HG03039 (cell line): ENCODE results near the gene SEMA4G.

Experiments
- ATAC-seq: cut with Tn5 transposase; IDR thresholded peaks from one replicate; pipeline ENCODE4 v1.9.1; 2021; ENCODE audit warnings: mild to moderate bottlenecking, moderate library complexity; ENCODE audit not compliant: unreplicated experiment

Gene SEMA4G

DNA sequence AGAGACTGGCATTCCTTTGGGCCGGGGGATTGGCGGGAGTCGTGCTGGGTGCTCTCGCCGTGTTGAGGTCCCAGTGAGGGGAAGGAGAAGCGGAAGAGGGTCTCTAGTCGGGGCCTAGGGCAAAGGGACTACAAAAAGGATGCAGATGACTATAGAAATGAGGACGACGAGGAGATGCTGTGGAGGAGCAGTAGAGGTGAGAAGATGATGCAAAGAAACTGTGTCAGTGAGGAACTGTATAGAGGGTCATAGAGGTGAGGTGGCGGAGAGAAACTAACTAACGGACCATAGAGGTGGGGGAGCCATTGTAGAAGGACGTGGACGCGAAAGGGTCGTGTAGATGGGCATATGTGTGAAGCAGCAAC lies 18.4 kb downstream of the SEMA4G start:
- ATAC-seq, result no peak

DNA sequence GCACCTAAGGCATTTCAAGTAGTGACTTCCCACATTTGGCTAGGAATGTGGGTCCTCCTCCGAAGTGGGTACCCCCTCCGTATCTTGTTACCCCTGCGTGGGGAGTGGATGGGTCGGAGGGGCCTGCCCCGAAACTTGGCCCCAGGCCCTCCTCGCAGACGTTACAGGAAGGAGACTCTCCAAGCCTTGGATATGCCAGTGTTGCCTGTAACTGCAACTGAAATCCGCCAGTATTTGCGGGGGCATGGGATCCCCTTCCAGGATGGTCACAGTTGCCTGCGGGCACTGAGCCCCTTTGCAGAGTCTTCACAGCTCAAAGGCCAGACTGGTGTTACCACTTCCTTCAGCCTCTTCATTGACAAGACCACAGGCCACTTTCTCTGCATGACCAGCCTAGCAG lies 18.9 kb downstream of the SEMA4G start:
- ATAC-seq, result no peak

DNA sequence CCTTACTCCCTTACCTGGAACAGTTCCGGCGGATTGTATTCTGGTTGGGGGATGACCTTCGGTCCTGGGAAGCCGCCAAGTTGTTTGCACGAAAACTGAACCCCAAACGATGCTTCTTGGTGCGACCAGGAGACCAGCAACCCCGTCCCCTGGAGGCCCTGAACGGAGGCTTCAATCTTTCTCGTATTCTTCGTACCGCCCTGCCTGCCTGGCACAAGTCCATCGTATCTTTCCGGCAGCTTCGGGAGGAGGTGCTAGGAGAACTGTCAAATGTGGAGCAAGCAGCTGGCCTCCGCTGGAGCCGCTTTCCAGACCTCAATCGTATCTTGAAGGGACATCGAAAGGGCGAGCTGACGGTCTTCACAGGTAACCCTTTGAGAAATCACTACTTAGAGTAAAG lies 19.8 kb downstream of the SEMA4G start:
- no peak for ATAC-seq

DNA sequence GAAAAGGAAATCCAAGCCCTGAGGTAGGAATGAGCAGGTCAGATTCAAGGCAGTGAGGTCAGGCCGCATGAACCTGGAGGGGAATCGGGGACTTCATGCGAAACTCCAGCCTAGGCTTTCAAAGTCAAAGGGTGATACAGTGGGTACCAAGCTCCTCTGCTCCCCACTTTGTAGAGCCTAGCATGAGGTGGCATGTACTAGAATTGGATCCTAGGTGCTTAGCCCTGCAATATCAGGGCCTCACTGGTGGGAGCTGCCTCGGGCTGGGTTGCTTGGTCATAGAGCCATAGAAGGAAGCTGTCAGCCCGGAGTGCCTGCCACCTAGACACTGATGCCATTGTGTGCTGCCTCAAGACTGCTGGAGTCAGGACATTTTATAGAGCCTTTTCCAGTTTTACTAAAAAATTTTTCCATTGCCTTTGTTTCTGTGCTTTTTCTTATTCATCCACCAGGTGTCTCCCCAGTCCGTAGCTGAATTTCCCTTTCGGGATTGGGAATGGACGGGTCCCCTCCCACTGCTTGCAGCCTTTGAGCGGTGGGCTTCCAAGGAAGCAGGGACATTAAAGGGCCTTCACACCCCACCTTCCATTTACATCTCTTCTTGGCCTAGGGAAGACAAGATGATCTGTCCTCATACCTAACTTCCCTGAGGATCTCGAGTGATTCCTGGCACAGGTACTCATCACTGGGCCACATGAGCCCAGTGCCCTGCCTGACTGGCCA lies 24.8 kb downstream of the SEMA4G start:
- ATAC-seq, result no peak

DNA sequence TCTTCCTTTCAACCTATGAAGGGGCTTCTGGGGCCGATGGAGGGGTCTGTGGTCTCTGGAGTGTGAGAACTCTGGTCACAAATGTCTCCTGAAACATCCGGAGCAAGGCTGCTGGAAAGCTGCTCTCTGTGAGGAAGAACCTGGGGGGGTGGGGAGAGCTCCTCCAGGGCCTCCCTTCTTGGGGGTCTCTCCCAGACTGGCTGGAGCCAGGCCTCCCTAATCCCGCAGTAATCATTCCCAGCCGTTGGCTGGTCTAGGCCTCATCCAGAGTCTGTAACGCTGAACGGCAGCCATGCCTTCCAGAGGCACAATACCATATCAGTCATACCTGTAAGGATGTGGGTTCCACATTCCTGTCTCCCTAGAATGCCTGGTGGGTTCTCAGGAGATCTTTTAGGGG lies 25.9 kb downstream of the SEMA4G start:
- no peak for ATAC-seq

DNA sequence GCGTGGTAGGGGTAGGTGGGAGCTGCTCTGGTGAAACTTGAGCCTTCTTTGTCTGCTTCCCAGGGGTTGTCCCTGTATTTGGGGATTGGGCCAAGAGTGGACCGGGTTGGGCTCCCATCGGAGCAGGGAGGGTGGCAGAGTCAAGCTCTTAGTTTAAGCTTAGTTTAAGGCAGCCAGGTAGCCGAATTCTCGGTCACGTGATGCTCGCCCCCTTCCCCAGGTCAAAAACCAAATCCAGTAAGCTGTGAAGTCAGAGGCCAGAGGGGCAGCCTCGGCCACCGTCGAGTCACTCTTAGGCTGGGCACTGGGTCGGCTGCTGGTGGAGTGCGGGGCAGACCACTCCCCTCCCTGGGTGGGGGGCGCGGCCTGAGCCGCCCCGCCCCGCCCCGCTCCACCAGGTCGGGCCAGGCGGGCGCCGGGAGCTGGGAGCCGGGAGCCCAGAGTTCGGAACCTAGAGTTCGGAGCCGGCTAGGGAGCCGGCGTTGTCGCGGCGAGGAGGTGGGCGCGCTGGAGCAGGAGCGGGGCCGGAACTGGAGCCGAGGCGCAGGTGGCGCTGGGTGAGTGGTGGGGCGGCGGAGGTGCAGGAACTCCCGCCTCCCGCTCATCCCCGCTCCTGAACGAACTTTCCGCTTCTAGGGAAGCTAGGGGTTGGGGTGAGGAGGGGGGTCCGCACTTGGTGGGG lies 27.5 kb downstream of the SEMA4G start:
- no peak for ATAC-seq

DNA sequence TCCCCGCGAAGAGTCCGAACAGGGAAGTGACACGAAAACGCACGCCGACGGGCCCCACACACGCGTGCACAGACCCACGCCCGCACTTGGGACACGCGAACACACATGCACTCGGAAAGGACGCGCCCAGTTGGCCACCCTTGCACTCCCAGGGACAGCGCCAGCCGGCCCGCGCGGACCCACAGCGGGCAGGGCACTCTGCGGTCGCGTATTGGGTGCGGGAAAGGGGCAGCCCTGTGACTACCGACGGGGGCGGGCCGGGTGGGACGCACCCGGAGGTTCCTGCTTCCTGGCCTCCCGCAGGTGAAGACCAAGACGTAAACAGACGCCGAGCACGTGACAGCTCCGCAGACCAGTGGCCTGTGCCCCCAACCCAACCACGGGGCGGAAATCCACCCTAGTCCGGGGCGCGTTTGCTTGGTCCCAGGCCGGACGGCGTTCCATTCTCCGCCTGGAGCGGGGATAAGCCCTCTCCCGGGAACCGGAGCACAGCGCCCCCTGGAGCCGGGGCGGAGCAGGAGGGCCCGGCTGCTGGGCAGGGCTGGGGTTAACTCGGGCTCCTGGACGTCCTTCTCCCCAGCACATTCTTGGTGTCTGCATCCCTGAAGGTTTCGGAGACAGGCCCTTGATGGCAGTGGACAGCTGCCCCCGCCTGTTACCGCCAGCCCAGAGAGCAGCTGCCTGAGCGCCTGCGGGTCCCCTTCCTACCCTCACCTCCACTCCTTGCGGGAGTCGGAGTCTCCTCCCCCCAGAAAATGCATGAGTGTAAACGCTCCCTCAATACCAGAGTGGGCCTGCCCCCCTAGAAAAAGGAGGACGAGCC lies 28.3 kb downstream of the SEMA4G start:
- peak; percentile 37 for ATAC-seq

DNA sequence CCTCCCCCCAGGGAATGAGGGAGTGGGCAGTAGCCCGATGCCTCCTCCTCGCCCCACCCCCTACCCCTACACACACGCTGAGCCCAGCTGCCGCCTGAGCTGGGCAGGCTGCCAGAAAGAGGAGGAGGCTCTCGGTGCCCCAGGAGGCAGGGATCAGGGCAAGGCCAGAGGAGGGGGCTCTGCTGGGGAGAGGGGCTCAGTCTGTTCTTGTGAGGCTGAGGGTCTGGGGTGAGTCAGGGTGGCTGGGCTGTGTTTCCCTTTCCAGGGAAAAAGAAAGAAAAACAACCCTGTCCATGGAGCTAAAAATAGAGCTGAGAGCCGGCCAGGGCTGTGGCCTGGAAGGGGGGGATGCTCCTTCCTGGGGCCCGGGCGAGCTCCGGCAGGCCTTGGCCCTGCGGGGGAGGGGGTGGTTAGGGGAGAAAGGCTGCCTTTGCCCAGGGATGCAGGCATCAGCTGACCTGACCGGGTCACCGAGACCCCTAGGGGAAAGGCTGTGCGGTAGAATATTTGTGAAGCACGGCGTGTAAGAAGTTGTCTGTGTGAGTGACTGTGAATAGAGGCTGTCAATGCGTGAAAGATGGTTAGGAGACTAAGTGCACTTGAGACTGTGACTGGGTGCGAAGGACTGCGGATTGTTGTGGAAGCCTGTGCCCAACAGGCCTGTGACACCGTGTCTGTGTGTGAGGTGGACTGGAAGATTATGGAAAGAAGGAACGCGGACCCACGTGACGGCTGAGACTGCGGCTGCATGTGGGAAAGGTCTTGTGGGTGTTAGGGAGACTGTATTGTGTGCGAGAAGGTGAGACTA lies 29.1 kb downstream of the SEMA4G start:
- ATAC-seq, result peak; percentile 16

DNA sequence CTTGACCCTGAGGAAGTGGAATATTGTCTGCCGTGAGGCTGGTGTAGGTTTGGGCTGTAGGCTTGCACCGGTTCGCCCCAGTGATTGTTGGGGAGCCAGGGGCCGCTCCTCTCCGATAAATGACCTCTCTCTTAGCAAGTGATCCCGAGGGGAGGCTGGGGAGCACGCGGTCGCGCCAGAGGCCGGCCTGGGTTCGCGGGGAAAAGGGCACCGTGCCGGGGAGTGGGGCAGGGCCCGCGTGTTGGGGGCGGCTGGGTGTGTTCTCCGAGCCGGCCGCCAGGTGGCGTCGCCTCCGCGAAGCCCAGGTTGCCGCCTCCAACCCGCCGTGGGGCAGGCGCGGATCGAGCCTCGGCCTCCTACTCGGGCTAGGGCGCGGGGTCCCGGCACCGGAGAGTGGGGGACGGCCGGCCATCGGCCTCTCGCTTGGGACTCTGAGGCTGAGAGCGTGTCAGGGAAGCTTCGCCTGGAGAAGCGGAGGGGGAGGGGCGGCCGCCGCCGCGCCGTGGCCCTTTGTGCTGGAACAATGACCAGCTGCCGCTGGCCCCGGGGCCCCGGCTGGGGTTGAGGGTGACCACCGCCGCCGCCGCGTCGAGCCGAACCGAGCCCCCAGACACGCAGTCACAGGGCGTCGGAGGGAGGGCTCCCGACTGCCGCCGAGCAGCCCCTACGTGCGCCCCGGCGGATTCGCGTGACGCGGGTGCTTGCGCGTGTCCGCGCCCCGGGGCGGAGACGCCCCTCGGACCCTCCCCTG lies 29.9 kb downstream of the SEMA4G start:
- peak; percentile 32 for ATAC-seq

DNA sequence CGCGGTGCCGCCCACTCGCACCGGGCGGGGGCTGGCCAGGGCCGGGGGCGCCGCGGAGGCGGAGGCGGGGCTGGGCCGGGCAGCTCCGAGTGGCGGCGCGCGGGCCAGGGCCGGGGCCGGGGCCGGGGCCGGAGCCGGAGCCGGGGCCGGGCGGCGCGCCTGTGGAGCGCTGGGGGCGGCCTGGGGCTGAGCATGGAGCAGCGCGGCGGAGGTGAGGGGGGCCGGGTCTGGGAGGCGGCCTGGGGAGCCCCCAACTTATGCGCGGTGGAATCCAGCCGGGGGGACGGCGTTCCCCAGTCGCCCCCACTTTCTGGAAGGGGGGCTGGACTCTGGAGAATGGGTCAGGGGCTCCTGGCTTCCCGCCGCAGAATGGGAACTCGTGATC lies 30.4 kb downstream of the SEMA4G start, which contains the start of gene LZTS2:
LZTS2 (plus strand) TSS at position 67 of the 385 bp plus-strand sequence. CDS start 2,731 bp downstream, outside the sequence.
- ATAC-seq, result no peak

DNA sequence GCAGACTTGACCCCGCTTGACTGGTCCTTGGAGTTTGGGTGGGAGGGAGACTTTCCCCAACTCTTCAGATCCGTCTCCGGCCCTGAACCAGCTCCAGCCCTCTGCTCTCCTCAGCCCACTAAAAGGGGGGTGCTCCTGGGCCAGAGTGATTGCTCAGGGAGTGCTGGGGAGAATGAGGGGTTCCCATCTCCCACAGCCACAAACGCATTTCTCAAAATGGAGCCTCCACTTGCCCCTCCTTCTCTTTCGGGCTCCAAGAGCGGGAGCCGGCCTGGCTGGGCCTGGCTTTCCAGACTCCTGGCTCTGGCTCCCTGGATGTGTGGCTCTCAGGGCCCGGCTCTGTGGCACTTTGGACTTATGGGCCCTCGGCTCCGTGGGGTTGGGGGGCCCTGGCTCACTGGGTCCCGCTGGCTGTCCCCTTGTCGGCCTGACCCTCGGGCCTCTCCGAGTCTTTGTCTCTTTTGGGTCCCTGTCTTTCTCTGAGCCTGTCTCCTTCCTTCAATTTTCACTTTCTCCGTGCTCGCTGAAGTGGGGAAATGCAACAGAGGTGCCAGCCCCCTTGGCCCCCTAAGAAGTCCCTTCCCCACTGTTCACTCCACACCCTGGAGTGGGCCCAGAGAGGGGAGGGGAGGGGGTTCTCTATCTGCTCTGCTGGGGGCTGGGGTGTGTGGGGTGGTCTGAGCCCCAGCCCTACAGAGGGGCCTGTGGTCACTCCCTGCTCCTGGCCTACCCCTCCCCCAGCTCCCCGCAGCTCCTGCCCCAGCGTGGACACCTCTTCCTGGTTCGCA lies 31.0 kb downstream of the SEMA4G start:
- no peak for ATAC-seq

DNA sequence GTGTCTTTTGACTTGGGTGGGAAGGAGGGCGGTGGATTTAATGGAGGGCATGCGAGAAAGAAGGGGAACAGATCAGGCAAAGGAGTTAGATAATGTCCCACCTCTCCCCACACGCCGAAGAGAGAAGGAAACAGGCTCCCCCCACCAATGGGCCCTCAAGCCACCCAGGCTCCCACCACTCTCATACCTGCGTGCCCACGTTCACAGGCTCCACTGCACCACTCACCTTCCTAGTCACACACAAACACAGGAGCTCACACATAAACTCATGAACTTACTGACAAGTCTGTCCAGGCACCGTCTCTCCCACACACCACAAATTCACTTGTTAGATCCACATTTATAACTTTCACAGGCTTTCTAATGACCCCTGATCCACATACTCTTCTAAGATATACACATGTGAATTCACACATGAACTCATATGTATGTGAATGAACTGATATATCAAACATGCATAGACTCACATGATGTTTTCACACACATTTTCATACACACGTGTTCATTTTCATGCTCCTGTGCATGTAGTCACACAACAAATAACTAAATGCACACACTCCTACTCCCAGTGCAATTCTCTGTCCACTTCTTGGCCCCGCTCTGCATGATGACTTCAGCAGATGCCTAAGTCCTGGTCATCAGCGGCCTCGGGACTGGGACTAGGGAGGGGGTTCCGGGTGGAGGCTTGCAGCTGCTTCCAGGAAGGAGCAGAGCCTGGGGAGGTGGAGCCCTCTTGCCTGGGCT lies 31.8 kb downstream of the SEMA4G start:
- ATAC-seq, result no peak

DNA sequence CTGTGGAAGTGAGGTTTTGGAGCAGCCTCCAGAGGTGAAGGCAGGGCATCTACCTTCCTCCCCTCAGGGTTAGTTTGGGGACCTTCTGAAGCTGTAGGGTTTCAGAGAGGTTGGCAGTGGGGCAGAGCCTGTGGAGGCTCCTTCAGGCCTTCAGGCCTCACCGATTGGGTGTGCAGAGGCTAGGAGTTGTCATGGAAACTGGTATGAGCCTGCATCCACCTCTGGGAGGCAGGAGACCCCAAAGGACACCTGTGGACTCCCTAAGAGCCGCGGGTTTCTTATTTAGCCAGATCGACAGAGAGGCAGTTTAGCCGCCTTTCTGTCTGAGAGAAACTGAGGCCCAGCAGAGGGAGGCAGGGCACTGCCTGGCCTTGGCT lies 32.3 kb downstream of the SEMA4G start:
- no peak for ATAC-seq

DNA sequence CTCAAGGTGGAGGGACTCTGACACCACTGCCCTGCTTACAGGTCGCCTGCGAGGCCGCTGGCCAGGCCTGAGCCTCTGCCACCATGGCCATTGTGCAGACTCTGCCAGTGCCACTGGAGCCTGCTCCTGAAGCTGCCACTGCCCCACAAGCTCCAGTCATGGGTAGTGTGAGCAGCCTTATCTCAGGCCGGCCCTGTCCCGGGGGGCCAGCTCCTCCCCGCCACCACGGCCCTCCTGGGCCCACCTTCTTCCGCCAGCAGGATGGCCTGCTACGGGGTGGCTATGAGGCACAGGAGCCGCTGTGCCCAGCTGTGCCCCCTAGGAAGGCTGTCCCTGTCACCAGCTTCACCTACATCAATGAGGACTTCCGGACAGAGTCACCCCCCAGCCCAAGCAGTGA lies 33.2 kb downstream of the SEMA4G start:
- ATAC-seq, result no peak

DNA sequence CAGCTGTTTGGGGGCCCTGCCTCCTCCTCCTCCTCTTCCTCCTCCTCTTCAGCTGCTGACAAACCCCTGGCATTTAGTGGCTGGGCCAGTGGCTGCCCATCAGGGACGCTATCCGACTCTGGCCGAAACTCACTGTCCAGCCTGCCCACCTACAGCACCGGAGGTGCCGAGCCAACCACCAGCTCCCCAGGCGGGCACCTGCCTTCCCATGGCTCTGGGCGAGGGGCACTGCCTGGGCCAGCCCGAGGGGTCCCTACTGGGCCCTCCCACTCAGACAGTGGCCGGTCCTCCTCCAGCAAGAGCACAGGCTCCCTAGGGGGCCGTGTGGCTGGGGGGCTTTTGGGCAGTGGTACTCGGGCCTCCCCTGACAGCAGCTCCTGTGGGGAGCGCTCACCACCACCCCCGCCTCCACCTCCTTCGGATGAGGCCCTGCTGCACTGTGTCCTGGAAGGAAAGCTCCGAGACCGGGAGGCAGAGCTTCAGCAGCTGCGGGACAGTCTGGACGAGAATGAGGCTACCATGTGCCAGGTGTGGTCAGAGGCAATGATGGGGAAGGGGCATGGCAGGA lies 34.4 kb downstream of the SEMA4G start:
- ATAC-seq, result no peak

DNA sequence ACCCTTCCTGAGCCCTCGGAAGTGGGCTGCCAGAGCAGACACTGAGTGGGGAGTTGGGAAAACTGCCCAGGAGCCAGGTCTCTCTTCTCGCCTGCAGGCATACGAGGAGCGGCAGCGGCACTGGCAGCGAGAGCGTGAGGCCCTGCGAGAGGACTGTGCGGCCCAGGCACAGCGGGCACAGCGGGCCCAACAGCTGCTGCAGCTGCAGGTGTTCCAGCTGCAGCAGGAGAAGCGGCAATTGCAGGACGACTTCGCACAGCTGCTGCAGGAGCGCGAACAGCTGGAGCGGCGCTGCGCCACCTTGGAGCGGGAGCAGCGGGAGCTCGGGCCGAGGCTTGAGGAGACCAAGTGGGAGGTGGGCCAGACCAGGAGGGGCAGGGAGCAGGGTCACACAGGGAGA lies 36.1 kb downstream of the SEMA4G start:
- no peak for ATAC-seq

DNA sequence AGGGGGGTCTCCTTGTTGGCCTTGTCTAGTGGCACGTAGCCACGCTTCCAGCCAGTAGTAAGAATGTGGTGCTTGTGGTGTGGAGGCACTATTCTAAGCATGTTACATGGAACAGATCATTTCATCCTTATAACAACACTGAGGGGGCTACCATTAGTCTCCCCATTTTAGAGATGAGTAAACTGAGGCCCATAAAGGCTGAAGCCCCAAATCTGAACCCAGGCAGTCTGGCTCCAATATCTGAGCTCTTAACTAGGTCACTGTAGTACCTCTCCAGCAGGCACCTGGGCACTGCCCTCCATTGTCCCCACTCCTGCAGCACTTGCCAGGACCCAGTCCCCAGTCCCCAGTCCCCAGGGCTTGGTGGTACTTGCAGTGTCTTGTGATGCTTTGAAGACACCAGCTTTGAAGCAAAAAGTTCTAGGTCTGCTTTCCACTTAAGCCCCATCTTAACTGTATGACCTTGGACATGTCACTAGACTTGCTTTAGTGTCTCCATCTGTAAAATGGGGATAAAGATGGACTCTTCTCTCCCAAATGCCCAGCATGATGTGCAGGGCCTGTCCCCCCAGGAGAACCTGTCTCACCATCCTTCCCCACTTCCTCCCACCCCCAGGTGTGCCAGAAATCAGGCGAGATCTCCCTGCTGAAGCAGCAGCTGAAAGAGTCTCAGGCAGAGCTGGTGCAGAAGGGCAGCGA lies 36.7 kb downstream of the SEMA4G start:
- no peak for ATAC-seq

DNA sequence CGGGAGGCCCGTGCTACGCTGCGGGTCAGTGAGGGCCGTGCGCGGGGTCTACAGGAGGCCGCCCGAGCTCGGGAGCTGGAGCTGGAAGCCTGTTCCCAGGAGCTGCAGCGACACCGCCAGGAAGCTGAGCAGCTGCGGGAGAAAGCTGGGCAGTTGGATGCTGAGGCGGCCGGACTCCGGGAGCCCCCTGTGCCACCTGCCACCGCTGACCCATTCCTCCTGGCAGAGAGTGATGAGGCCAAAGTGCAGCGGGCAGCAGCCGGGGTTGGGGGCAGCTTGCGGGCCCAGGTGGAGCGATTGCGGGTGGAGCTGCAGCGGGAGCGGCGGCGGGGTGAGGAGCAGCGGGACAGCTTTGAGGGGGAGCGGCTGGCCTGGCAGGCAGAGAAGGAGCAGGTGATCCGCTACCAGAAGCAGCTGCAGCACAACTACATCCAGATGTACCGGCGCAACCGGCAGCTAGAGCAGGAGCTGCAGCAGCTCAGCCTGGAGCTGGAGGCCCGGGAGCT lies 37.3 kb downstream of the SEMA4G start:
- no peak for ATAC-seq
